K562 treated with DMSO at 1 percent for 24 hours (cell line): ENCODE results near the gene SESN2. TPM values are rescaled to one million over a fixed set of nuclear protein-coding genes. Genes with fewer than 3 reads are reported as not detected.

Experiments
- total RNA-seq: library from RNA; unstranded; fragments of 300-600 nt; gene quantifications from 2 replicates; pipeline ENCODE4 v1.2.3, GENCODE V29; 2022; ENCODE audit warnings: low read depth; ENCODE audit not compliant: insufficient read depth

The SESN2 gene, protein sequence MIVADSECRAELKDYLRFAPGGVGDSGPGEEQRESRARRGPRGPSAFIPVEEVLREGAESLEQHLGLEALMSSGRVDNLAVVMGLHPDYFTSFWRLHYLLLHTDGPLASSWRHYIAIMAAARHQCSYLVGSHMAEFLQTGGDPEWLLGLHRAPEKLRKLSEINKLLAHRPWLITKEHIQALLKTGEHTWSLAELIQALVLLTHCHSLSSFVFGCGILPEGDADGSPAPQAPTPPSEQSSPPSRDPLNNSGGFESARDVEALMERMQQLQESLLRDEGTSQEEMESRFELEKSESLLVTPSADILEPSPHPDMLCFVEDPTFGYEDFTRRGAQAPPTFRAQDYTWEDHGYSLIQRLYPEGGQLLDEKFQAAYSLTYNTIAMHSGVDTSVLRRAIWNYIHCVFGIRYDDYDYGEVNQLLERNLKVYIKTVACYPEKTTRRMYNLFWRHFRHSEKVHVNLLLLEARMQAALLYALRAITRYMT
- total RNA-seq, result 199 and 211 TPM in 2 replicates

DNA sequence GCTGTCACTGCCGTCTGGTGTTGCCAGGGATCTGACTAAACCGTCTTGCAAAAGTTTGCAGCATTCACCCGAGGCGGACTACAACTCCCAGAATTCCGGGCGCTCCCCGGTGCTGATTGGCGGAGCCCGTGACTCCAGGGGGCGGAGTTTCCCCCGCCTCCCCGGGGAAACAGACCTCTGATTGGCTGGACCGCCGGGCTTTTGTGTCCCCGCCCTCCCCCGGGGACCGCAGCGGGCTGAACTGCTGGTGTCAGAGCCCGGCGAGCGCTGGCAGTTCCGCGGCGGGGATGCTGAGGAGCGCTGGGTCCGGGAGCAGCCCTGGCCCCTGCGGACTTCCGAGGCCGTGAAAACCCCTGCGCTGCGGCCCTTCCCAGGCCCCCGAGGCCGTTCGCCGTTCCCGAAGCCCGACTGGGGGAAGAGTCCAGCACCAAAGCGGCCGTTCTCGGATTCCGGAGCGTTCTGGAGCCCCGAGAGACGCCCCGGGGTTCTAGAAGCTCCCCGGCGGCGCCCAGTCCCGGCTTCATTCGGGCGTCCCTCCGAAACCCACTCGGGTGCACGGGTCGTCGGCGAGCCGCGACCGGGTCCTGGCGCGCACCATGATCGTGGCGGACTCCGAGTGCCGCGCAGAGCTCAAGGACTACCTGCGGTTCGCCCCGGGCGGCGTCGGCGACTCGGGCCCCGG, at the start of gene SESN2:
SESN2 (plus strand) TSS at position 267 of the 682 bp plus-strand sequence; CDS start at position 597, 330 bp downstream.

DNA sequence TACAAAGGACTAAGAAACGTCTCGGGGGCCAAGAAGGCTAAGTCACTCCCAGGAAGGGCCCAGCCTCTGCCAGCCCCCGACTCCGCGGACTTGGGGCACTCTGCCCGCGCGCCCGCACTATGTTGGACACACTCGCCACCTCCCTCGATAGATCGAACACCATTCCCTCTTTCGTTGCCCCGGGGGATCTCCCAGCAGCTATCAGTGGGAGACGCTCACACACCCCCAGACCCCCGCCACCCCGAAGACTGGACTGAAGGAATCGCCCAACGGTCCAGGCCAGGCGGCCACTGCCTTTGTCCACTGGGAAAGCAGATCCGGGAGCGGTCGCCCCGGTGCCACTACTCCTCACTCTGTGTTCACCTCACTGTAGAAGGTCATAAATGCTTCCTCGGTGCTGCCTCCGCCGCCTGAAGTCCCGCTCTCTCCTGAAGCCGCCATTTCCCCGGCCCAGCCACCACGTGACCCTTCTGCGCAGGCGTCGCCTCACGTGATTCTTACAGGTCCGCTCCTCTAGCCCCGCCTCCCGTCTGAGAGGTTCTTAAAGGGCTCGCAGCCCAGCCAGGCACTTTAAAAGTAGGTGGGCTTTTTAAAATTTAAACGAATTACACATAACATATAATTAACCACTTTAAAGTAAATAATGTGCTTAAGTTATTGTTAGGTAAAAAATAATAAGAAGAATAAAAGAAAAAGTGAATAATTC, 26.6 kb upstream of the SESN2 start, which contains the start of gene DNAJC8:
DNAJC8 (minus strand) TSS at position 472 of the 706 bp plus-strand sequence; CDS start at position 441, 31 bp downstream.

DNA sequence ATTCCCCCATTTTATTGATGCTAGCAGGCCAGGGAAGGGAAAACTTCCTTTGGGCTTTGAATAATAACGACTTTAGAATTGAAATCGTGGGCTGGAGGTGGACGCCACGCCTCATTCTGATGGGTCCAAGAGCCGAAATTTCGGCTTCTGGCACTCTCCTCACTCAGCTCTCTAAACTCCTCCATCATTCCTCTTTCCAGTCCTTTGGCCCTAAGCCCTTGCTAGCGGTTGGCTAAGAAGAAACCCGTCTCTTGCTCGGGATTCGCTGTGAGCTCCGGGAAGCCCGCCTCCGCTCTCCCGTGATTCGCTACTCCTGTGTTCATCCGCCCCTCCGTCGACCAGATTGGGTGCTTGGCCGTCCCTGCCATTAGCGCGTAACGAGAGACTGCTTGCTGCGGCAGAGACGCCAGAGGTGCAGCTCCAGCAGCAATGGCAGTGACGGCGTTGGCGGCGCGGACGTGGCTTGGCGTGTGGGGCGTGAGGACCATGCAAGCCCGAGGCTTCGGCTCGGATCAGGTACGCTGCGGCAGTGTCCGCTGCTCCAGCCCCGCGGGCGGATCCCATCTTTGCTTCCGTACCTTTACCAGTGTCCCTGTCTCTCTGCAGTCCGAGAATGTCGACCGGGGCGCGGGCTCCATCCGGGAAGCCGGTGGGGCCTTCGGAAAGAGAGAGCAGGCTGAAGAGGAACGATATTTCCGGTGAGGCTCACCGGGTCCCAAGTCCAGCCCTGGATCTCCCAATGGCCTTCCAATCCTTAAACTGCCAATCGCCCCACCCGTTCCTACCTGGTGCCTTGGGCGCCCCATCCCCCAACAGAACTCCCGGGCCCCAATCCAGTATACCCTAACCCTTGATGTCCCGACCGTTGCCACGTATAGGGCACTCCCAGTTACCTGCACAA, 23.3 kb upstream of the SESN2 start, which contains the start of gene ATP5IF1:
ATP5IF1 (plus strand) TSS at position 370 of the 901 bp plus-strand sequence; CDS start at position 430, 60 bp downstream.

Other genes starting within 250 kb of the SESN2 start
- 12.8 and 14.5 TPM in 2 replicates for gene EYA3, start 170.9 kb upstream of the SESN2 start, total RNA-seq
- 1.7 and 2.6 TPM in 2 replicates for gene PTAFR, start 82.8 kb upstream of the SESN2 start, total RNA-seq
- 152 and 171 TPM in 2 replicates for gene DNAJC8, start 26.5 kb upstream of the SESN2 start, total RNA-seq
- 787 and 817 TPM in 2 replicates for gene ATP5IF1, start 23.4 kb upstream of the SESN2 start, total RNA-seq
- 31.4 and 35.0 TPM in 2 replicates for gene MED18, start 69.5 kb downstream of the SESN2 start, total RNA-seq
- gene PHACTR4, start 110.2 kb downstream of the SESN2 start, total RNA-seq, result 25.3 and 27.5 TPM in 2 replicates
- 226 and 229 TPM in 2 replicates for gene RCC1, start 246.5 kb downstream of the SESN2 start, total RNA-seq